Panc1 (cell line): ENCODE measurements around the gene NFATC1.

ENCODE experiments used
- TCF7L2 ChIP-seq: IDR thresholded peaks from 2 replicates; pipeline ENCODE4 v1.6.1; 2011; ENCODE audit warnings: mild to moderate bottlenecking, low read depth, low read length, inconsistent platforms
- TF ChIP-seq, protein P1 (sequence below): fragments of 450-650 bp; IDR thresholded peaks from 2 replicates; pipeline ENCODE4 v1.5.1; 2017; ENCODE audit warnings: mild to moderate bottlenecking

DNA sequence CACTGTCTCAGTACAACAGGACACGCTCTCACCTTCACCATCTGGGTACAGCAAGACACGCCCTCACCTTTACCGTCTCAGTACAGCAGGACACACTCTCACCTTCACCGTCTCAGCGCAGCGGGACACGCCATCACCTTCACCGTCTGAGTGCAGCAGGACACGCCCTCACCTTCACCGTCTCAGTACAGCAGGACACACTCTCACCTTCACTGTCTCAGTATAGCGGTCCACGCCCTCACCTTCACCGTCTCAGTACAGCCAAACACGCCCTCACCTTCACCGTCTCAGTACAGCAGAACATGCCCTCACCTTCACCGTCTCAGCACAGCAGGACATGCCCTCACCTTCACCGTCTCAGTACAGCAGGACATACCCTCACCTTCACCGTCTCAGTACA, 174.0 kb downstream of the NFATC1 start:
- TF ChIP-seq, protein P1, sequence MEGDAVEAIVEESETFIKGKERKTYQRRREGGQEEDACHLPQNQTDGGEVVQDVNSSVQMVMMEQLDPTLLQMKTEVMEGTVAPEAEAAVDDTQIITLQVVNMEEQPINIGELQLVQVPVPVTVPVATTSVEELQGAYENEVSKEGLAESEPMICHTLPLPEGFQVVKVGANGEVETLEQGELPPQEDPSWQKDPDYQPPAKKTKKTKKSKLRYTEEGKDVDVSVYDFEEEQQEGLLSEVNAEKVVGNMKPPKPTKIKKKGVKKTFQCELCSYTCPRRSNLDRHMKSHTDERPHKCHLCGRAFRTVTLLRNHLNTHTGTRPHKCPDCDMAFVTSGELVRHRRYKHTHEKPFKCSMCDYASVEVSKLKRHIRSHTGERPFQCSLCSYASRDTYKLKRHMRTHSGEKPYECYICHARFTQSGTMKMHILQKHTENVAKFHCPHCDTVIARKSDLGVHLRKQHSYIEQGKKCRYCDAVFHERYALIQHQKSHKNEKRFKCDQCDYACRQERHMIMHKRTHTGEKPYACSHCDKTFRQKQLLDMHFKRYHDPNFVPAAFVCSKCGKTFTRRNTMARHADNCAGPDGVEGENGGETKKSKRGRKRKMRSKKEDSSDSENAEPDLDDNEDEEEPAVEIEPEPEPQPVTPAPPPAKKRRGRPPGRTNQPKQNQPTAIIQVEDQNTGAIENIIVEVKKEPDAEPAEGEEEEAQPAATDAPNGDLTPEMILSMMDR = no peak
- TF ChIP-seq TCF7L2 = no peak
